ENCODE data around the gene PAMR1.

PAMR1 gene

DNA sequence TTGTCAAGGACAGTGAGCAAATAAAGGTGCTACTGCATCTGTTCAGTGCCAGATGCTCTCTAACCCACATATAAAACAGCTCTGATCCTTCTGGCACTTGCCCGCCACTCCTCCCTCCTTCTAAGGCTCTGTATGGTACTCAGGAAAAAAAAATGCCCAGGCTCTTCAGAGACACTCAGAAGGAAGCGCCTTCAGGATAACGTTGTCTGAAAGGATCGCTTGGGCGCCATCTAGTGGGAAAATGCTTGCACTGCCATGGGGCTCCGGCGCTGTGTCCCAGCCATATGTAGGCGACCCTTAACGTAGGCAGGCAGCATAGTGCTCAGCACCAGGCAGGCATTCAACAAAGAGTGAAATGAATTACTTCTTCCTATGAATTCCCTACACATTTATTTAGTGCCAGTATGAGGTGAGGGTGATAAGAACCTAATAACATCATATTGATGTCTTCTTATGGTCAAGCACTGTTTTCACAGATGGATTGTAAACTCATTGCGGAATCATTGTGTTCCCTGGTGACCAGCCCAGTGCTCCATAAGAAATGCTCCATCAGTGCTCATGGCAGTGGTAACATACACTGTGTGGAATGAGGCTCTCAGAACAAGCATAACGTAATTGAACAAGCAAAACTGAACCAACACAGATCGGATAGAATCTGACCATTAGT lies 39.6 kb downstream of the PAMR1 start:
- TF ChIP-seq, protein P1, sequence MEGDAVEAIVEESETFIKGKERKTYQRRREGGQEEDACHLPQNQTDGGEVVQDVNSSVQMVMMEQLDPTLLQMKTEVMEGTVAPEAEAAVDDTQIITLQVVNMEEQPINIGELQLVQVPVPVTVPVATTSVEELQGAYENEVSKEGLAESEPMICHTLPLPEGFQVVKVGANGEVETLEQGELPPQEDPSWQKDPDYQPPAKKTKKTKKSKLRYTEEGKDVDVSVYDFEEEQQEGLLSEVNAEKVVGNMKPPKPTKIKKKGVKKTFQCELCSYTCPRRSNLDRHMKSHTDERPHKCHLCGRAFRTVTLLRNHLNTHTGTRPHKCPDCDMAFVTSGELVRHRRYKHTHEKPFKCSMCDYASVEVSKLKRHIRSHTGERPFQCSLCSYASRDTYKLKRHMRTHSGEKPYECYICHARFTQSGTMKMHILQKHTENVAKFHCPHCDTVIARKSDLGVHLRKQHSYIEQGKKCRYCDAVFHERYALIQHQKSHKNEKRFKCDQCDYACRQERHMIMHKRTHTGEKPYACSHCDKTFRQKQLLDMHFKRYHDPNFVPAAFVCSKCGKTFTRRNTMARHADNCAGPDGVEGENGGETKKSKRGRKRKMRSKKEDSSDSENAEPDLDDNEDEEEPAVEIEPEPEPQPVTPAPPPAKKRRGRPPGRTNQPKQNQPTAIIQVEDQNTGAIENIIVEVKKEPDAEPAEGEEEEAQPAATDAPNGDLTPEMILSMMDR (IDR thresholded peaks at IDR 0.05) = peak; percentile 90
- Mint-ChIP-seq H3K27me3 (ENCODE audit: low read depth, poor library complexity) (no peaks in the 10 kb centered on the region), H3K36me3 (ENCODE audit: low read depth) (peaks cover 40% of the 10 kb centered on the region)

DNA sequence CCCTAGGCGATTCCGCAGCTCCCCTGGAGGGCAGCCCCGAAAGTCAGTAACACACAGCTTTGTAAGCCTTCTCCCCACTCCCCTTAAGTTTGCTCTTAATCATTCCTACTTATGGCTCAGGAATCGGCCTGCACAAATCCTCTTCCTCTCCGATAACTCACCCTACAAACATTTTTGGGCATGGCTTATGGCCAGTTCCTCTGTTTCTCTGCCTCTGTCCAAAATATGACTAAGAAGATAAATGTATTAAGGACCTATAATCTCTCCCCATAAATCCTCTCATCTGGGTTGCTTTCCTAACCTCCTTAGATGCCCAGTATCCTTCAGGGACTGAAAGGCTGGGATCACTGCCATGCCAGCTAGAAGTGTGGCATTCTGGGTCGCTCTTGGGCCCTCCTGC lies 41.0 kb downstream of the PAMR1 start:
- no peak overlapping the region for H3K27ac Mint-ChIP-seq
- no peak for DNase-seq
- peaks cover 40% of the 10 kb centered on the region for H3K9me3 Mint-ChIP-seq
- TF ChIP-seq, protein P1 (IDR thresholded peaks at IDR 0.05) = no peak
- no peak overlapping the region for H3K4me3 Mint-ChIP-seq
- H3K4me1 Mint-ChIP-seq = no peaks in the 10 kb centered on the region
- H3K27me3 Mint-ChIP-seq (ENCODE audit: low read depth, poor library complexity) = no peaks in the 10 kb centered on the region
- peaks cover 41% of the 10 kb centered on the region for H3K36me3 Mint-ChIP-seq (ENCODE audit: low read depth)

More for the DNA sequence above, 39.6 kb downstream of the PAMR1 start:
- H3K4me3 Mint-ChIP-seq = no peak overlapping the region
- no peak overlapping the region for H3K27ac Mint-ChIP-seq
- H3K4me1 Mint-ChIP-seq = no peaks in the 10 kb centered on the region
- DNase-seq = peak; percentile 91
- peaks cover 39% of the 10 kb centered on the region for H3K9me3 Mint-ChIP-seq

DNA sequence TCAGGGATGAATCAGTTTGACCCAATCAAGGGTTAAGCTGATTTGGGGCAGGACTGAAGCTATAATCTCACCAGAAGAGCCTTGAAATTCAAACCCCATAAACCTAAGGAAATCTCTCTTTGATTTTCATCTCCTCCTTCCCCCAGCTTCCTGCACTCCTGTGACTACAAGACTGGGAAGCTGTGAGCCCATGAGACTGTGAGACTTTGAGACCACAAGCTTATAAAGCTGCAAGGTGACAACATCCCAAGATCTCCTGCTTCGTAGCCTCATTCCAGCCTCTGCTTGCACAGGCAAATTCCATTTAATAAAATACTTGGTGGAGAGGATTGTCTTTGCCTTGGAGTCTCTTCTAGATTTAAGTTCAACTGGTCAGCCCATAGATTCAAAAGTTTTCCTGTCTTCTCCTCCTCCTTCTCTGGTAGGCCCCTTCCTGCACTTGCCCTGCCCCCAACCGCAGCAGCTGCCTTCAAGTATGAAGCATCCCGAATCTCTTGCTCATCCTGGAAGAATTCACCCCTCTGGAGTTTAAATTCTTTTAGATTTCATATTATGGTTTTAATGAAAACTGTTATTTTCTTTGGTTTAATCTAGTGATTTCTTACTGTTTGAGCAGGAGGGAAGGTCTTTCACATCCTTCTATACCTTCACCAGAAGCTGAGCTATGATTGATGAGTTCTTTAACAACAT lies 42.1 kb downstream of the PAMR1 start:
- H3K9me3 Mint-ChIP-seq = peaks cover 40% of the 10 kb centered on the region
- TF ChIP-seq, protein P1 (IDR thresholded peaks at IDR 0.05) = no peak
- no peak overlapping the region for H3K4me3 Mint-ChIP-seq
- peaks cover 8% of the 10 kb centered on the region for H3K4me1 Mint-ChIP-seq
- no peaks in the 10 kb centered on the region for H3K27me3 Mint-ChIP-seq (ENCODE audit: low read depth, poor library complexity)
- H3K36me3 Mint-ChIP-seq (ENCODE audit: low read depth) = peaks cover 41% of the 10 kb centered on the region
- no peak for DNase-seq
- no peak overlapping the region for H3K27ac Mint-ChIP-seq

DNA sequence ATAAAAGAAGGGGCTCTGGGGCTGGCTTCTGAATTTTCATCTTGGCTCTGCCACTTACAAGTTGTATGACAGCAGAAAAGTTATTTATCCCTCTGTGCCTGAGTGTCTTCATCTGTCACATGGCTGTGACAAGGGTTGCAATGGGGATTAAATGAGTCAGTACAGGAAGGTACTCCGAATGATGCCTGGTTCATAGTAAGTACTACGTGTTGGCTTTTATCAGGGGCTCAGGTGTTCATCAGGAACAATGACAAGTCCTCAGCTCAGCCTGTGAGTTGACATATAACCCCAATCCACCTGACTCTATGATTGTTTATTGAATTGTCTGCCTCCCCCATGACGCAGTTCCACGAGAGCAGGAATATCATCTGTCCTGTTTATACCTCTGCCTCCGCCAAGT lies 45.7 kb downstream of the PAMR1 start:
- Mint-ChIP-seq H3K4me3 (no peak overlapping the region), H3K27ac (no peak overlapping the region), H3K36me3 (ENCODE audit: low read depth) (peaks cover 48% of the 10 kb centered on the region), H3K4me1 (peaks cover 16% of the 10 kb centered on the region), H3K9me3 (peaks cover 40% of the 10 kb centered on the region), H3K27me3 (ENCODE audit: low read depth, poor library complexity) (no peaks in the 10 kb centered on the region)
- DNase-seq = no peak
- TF ChIP-seq, protein P1 (IDR thresholded peaks at IDR 0.05) = no peak

DNA sequence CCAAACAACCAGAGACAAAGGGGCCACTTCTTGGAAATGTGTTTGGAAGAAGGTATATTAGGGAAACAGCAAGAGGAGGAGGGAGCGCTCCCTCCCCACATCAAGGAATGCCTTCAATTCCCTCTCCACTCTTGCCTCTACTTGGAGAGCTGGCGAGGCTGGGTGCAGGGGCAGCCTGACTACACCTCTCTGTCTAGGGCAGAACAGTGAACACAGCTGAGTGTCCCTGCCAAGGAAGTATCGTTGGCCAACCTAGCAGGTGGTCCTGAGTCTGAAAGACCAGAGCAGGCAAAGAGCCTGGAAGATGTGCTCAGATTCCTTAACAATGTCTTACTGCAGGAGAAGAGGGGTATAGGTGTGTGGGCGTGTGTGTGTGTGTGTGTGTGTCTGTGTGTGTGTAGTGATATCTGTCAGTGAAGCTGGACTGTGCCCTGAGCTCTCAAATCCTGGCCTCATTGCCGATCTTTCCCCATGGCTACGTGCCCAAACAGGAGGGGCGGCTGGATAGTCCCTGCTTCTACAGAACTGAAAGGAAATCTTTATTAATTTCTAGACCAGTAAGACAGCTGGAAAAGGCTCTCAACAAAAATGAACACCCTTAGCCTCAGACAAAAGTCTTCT lies 46.8 kb downstream of the PAMR1 start:
- Mint-ChIP-seq H3K4me1 (peaks cover 17% of the 10 kb centered on the region), H3K36me3 (ENCODE audit: low read depth) (peaks cover 39% of the 10 kb centered on the region), H3K4me3 (no peak overlapping the region), H3K9me3 (peaks cover 29% of the 10 kb centered on the region), H3K27me3 (ENCODE audit: low read depth, poor library complexity) (peaks cover 1% of the 10 kb centered on the region), H3K27ac (peak overlapping the region; percentile 28)
- TF ChIP-seq, protein P1 (IDR thresholded peaks at IDR 0.05) = no peak
- no peak for DNase-seq
